ENCODE data around the gene SMO.

The SMO gene

GRCh38 chr7:129144834-129145668 lies 43.4 kb upstream of the SMO start:
- TF ChIP-seq EZH2phosphoT487 (IDR thresholded peaks at IDR 0.05; ENCODE audit: borderline replicate concordance, low read length), result no peak
- TF ChIP-seq, protein P1, sequence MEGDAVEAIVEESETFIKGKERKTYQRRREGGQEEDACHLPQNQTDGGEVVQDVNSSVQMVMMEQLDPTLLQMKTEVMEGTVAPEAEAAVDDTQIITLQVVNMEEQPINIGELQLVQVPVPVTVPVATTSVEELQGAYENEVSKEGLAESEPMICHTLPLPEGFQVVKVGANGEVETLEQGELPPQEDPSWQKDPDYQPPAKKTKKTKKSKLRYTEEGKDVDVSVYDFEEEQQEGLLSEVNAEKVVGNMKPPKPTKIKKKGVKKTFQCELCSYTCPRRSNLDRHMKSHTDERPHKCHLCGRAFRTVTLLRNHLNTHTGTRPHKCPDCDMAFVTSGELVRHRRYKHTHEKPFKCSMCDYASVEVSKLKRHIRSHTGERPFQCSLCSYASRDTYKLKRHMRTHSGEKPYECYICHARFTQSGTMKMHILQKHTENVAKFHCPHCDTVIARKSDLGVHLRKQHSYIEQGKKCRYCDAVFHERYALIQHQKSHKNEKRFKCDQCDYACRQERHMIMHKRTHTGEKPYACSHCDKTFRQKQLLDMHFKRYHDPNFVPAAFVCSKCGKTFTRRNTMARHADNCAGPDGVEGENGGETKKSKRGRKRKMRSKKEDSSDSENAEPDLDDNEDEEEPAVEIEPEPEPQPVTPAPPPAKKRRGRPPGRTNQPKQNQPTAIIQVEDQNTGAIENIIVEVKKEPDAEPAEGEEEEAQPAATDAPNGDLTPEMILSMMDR (IDR thresholded peaks at IDR 0.05; ENCODE audit: low read depth, low read length, poor library complexity, severe bottlenecking), result peak; percentile 89
- Histone ChIP-seq H3K9me2 (replicated peaks; ENCODE audit: control insufficient read depth, low read length) (no peaks in the 10 kb centered on the region), H3K4me1 (ENCODE audit: control insufficient read depth, low read length) (peaks cover 56% of the 10 kb centered on the region), H4K20me1 (ENCODE audit: control insufficient read depth, insufficient read depth, low read depth, low read length) (no peaks in the 10 kb centered on the region), H3K27ac (ENCODE audit: low read depth, low read length) (peak overlapping the region; percentile 43), H3K36me3 (ENCODE audit: control insufficient read depth, low read length) (peaks cover 23% of the 10 kb centered on the region), H3K9me3 (ENCODE audit: control insufficient read depth, insufficient read depth, low read length) (no peaks in the 10 kb centered on the region), H3F3A (ENCODE audit: control insufficient read depth, insufficient read depth) (peaks cover 6% of the 10 kb centered on the region), H3K27me3 (ENCODE audit: control insufficient read depth, low read length) (no peaks in the 10 kb centered on the region), H3K4me3 (ENCODE audit: low read length) (peak overlapping the region; percentile 97), H3K4me2 (ENCODE audit: low read length) (peak overlapping the region; percentile 76), H3K79me2 (ENCODE audit: control insufficient read depth, low read length) (peaks cover 44% of the 10 kb centered on the region)

DNA sequence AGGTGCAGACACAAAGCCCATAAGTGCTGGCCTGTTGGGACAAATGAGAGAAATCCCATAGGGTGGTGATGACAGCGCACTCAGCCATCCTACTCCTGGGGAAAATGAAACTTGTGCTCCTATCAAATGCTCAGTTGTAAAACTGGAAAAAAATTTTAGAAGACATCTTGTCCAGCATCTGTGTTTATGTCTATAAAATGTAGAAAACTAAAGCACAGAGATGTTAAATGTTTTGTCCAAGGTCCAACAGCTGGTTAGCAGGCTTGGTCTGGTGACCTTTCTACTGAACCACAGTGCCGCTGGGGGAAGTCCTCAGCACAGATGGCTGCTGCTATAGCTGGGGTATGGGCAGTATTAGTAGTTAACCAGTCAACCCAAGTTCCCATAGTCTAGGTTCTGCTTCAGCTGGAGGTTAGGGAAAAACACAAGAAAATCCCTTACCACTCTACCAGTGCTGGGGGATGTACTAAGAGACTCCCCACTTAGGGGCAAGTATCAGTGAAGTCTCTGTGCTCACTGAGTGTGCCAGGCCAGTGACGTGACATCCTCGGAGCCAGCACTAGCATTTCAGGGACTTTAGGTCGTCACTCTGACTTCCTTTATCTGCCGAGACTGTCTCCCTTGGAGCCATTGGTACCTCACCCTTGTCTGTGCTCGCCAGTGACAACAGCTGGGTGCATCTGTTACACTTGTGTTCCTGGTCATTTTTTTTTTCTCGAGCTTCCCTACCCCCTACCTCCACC lies 42.0 kb upstream of the SMO start:
- peak overlapping the region; percentile 43 for H3K27ac ChIP-seq (ENCODE audit: low read depth, low read length)
- H3K4me3 ChIP-seq (ENCODE audit: low read length), result peak overlapping the region; percentile 97
- peak overlapping the region; percentile 76 for H3K4me2 ChIP-seq (ENCODE audit: low read length)
- no peaks in the 10 kb centered on the region for H3K9me3 ChIP-seq (ENCODE audit: control insufficient read depth, insufficient read depth, low read length)
- no peaks in the 10 kb centered on the region for H4K20me1 ChIP-seq (ENCODE audit: control insufficient read depth, insufficient read depth, low read depth, low read length)
- no peaks in the 10 kb centered on the region for H3K9me2 ChIP-seq (replicated peaks; ENCODE audit: control insufficient read depth, low read length)
- peaks cover 23% of the 10 kb centered on the region for H3K36me3 ChIP-seq (ENCODE audit: control insufficient read depth, low read length)
- H3K27me3 ChIP-seq (ENCODE audit: control insufficient read depth, low read length), result no peaks in the 10 kb centered on the region
- H3K4me1 ChIP-seq (ENCODE audit: control insufficient read depth, low read length), result peaks cover 48% of the 10 kb centered on the region
- H3K79me2 ChIP-seq (ENCODE audit: control insufficient read depth, low read length), result peaks cover 46% of the 10 kb centered on the region
- TF ChIP-seq, protein P1 (IDR thresholded peaks at IDR 0.05; ENCODE audit: low read depth, low read length, poor library complexity, severe bottlenecking), result no peak
- no peak for TF ChIP-seq EZH2phosphoT487 (IDR thresholded peaks at IDR 0.05; ENCODE audit: borderline replicate concordance, low read length)
- H3F3A ChIP-seq (ENCODE audit: control insufficient read depth, insufficient read depth), result peaks cover 2% of the 10 kb centered on the region

DNA sequence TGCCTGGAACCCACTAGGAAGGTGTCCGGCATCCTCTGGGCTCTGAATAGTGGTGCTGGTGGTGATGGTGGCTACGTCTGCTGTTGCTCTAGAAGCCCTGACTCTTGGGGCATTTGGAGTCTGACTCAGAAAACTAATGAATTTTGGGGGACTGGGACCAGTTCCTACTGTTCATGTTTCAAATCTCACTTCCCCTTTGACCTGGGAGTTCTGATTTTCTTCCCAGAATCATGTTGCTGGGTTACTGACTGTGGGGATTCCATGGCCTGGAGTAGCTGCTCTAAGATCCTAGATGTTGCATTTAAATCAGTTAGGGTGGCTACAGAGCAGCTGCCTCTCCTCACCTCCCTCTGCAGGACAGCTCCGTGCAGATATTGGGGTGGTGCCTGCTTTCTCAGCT lies 40.7 kb upstream of the SMO start:
- Histone ChIP-seq H4K20me1 (ENCODE audit: control insufficient read depth, insufficient read depth, low read depth, low read length) (no peaks in the 10 kb centered on the region), H3K4me3 (ENCODE audit: low read length) (peak overlapping the region; percentile 97), H3K4me1 (ENCODE audit: control insufficient read depth, low read length) (peaks cover 48% of the 10 kb centered on the region), H3K27me3 (ENCODE audit: control insufficient read depth, low read length) (no peaks in the 10 kb centered on the region), H3K36me3 (ENCODE audit: control insufficient read depth, low read length) (peaks cover 23% of the 10 kb centered on the region), H3K79me2 (ENCODE audit: control insufficient read depth, low read length) (peaks cover 48% of the 10 kb centered on the region), H3F3A (ENCODE audit: control insufficient read depth, insufficient read depth) (no peaks in the 10 kb centered on the region), H3K27ac (ENCODE audit: low read depth, low read length) (no peak overlapping the region), H3K9me3 (ENCODE audit: control insufficient read depth, insufficient read depth, low read length) (no peaks in the 10 kb centered on the region), H3K4me2 (ENCODE audit: low read length) (peak overlapping the region; percentile 76), H3K9me2 (replicated peaks; ENCODE audit: control insufficient read depth, low read length) (no peaks in the 10 kb centered on the region)
- no peak for TF ChIP-seq EZH2phosphoT487 (IDR thresholded peaks at IDR 0.05; ENCODE audit: borderline replicate concordance, low read length)
- TF ChIP-seq, protein P1 (IDR thresholded peaks at IDR 0.05; ENCODE audit: low read depth, low read length, poor library complexity, severe bottlenecking), result no peak
